Measurements from ENCODE around the gene OLAH.

OLAH gene

GRCh38 chr10:15035385-15036301, 8.1 kb upstream of the OLAH start:
- TF ChIP-seq CTCF (IDR thresholded peaks at IDR 0.05; ENCODE audit: borderline replicate concordance, insufficient read depth, low read depth, low read length), result no peak
- H3K4me3 ChIP-seq (ENCODE audit: low read depth, low read length), result no peak overlapping the region

- no peak for TF ChIP-seq CTCF (IDR thresholded peaks at IDR 0.05; ENCODE audit: borderline replicate concordance, insufficient read depth, low read depth, low read length)
- H3K4me3 ChIP-seq (ENCODE audit: low read depth, low read length), result no peak overlapping the region
Observed at GRCh38 chr10:15037691-15038090, 6.1 kb upstream of the OLAH start.

GRCh38 chr10:15038416-15038815, 5.3 kb upstream of the OLAH start:
- H3K4me3 ChIP-seq (ENCODE audit: low read depth, low read length), result no peak overlapping the region
- no peak for TF ChIP-seq CTCF (IDR thresholded peaks at IDR 0.05; ENCODE audit: borderline replicate concordance, insufficient read depth, low read depth, low read length)

- TF ChIP-seq CTCF (IDR thresholded peaks at IDR 0.05; ENCODE audit: borderline replicate concordance, insufficient read depth, low read depth, low read length), result no peak
- H3K4me3 ChIP-seq (ENCODE audit: low read depth, low read length), result no peak overlapping the region
Observed at GRCh38 chr10:15045380-15045779, 1.6 kb downstream of the OLAH start.

GRCh38 chr10:15046626-15047025, 2.9 kb downstream of the OLAH start:
- H3K4me3 ChIP-seq (ENCODE audit: low read depth, low read length), result no peak overlapping the region
- TF ChIP-seq CTCF (IDR thresholded peaks at IDR 0.05; ENCODE audit: borderline replicate concordance, insufficient read depth, low read depth, low read length), result no peak

- no peak for TF ChIP-seq CTCF (IDR thresholded peaks at IDR 0.05; ENCODE audit: borderline replicate concordance, insufficient read depth, low read depth, low read length)
- no peak overlapping the region for H3K4me3 ChIP-seq (ENCODE audit: low read depth, low read length)
Observed at GRCh38 chr10:15049533-15049932, 5.8 kb downstream of the OLAH start.

GRCh38 chr10:15052121-15052520, 8.4 kb downstream of the OLAH start:
- no peak overlapping the region for H3K4me3 ChIP-seq (ENCODE audit: low read depth, low read length)
- TF ChIP-seq CTCF (IDR thresholded peaks at IDR 0.05; ENCODE audit: borderline replicate concordance, insufficient read depth, low read depth, low read length), result no peak

Measured in GM12875 (cell line).